DMS53 treated with DMSO at 0.1 percent for 48 hours (cell line): ENCODE measurements around the gene INO80D.

Experiments used
- DNase-seq: peaks from one replicate; lab custom pipeline; 2025; ENCODE audit not compliant: unreplicated experiment; lab: John Stamatoyannopoulos, UW

INO80D gene

GRCh38 chr2:205946226-205946625, 139.7 kb downstream of the INO80D start:
- no peak for DNase-seq
